NCI-H526 (cell line): Measurements from ENCODE around the gene PDGFB.

ENCODE experiments used
- DNase-seq, 2 experiments: peaks; one replicate each; lab custom pipeline; 2025; lab: John Stamatoyannopoulos, UW

Gene PDGFB

GRCh38 chr22:39176143-39176713, 68.6 kb downstream of the PDGFB start:
- no peak for DNase-seq

GRCh38 chr22:39175353-39176142, 69.2 kb downstream of the PDGFB start:
- no peak for DNase-seq

GRCh38 chr22:39174498-39175352, 70.1 kb downstream of the PDGFB start:
- DNase-seq, result no peak

- no peak for DNase-seq
These were observed 70.8 kb downstream of the PDGFB start for GRCh38 chr22:39173787-39174497.
